Stimulated activated CD4-positive, alpha-beta T cell treated with anti-CD3 and anti-CD28 coated beads, Interleukin-1b, Interleukin-23, amount 100 ng/mL, for 1 hour (primary cell): Measurements from ENCODE around the gene GAPT.

Experiments used
- DNase-seq, 2 donors: peaks; one replicate each; pipeline ENCODE4 v3.0.0-alpha.2; 2020; ENCODE audit warnings: low read depth in 2 of 2

The GAPT gene

DNA sequence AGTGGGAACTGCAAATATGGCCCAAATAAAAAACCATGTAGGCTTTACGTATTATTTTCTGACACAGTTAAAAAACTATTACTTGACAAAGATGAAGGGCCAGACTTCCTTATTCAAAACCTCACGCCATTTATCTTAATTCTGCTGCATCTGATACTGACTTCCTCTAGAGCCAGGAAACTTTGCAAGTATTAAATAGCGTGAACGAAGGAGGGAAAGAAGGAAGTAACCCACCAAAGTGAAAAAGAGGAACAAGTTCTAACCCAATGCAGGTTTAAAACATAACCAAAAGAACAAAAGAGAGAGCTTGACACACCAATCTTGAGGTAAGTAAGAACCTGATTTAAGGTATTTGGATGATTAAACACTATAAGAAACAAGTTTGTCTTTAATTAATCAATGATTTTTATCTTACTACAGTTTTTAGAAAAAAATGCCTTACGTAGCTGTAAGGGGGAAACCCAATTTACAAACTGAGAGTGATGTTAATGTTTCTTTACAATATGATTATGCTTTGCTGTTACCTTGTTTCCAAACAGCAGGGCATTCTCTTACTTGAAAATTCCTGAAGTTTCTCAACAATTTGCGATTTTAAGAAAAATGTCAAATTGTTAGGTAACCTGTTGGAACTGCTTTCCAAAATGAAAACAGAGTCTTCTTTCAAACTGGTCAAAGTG is at the start of gene GAPT:
Gene GAPT, plus strand, starts transcription at position 220 of the 677 bp plus-strand sequence. CDS start 3,102 bp downstream, outside the sequence.
- DNase-seq, result no peak

DNA sequence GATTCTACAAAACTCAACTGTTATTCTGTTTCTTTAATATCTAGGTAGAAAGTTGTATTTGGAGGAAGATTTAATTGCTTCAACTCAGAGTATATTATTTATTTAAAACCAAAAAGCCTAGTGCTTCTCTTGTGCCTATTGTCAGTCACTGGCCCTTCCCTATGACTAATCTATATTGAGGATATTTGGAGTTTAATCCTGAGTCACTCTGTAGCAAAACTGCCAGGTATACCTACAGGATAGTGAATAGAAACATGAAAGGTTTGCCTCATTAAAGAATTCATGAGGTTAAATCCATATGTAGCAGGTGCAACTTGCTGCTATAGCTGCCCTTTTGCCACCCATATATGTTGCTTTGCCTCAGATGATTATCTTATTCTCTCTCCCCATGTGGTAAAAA is 46.4 kb upstream of the GAPT start:
- DNase-seq, result no peak

DNA sequence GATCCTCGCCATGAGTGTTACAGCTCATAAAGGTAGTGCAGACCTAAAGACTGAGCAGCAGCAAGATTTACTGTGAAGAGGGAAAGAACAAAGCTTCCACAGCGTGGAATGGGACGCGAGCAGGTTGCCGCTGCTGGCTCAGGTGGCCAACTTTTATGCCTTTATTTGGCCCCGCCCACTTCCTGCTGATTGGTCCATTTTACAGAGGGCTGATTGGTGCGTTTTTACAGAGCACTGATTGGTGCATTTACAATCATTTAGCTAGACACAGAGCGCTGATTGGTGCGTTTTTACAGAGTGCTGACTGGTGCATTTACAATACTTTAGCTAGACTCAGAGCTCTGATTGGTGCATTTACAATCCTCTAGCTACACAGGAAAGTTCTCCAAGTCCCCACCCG is 45.2 kb upstream of the GAPT start:
- DNase-seq, result no peak

DNA sequence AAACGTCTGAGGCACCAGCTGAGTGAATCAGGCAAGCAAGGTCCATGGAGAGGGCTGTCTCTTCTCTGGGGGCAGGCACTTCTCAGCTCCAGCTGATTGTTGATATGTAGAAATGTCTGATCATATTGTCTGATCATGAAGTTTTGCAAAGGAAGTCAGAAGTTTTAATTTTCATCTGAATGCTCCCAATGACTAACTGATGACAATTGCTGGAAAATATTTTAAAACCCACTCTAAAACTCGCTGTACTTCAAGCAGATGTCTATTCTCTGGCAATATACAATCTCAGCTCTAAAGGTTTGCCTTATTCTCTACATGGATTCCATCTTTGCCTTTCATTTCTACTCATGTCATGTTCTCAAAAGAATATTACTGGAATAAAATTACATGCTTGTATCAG is 44.0 kb upstream of the GAPT start:
- DNase-seq, result no peak

DNA sequence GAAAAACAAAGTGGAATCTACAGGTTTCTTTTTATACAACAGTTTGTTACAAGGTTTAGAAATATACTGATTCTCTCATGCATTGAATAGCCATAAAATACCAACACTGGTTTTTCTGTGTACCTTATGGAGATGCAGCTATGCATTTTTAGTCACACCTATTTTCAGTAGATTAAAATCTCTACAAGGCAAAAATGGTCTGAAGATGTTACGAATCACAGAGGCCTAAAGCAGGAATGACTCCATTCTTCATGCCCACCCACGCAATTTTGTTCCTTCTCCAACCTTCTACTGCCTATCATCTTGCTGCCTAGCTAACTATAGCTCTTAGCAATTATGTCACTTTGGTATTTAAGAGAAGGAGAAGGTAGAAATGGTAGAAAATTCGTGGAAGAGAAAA is 41.2 kb upstream of the GAPT start:
- no peak for DNase-seq

DNA sequence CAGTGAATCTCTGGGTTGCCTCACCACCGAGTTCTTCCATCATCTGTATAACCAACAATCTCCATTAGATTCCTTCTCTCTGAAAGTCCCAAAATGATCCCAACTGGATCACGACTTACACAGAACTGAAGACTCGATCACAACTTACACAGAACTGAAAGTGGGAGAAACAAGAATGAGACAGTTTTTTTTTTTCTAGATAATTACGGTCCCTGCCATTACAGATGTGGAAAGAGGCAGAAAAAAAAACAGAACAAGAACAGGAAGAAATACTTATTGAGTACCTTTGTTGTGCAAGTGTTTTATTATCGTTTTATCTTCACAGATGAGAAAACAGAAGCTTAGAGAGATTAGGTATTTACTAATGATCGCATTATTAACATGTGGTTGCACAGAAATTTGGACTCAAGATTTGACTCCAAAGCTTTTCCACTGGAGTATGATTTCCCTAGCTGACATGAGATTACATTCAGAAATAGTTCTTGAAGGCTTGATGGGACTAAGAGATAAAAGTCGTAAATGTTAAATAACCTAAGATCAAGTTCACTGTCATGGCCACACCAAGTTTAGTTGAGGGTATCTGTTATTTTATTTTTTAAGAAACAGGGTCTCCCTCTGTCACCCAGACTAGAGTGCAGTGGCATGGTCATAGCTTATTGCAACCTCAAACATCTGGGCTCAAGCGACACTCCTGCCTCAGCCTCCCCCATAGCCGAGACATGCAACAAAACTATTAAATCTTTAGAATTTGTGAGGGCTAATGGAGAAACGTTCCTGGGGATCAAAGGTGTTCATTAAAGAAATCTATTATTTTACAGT is 40.2 kb upstream of the GAPT start:
- no peak for DNase-seq

DNA sequence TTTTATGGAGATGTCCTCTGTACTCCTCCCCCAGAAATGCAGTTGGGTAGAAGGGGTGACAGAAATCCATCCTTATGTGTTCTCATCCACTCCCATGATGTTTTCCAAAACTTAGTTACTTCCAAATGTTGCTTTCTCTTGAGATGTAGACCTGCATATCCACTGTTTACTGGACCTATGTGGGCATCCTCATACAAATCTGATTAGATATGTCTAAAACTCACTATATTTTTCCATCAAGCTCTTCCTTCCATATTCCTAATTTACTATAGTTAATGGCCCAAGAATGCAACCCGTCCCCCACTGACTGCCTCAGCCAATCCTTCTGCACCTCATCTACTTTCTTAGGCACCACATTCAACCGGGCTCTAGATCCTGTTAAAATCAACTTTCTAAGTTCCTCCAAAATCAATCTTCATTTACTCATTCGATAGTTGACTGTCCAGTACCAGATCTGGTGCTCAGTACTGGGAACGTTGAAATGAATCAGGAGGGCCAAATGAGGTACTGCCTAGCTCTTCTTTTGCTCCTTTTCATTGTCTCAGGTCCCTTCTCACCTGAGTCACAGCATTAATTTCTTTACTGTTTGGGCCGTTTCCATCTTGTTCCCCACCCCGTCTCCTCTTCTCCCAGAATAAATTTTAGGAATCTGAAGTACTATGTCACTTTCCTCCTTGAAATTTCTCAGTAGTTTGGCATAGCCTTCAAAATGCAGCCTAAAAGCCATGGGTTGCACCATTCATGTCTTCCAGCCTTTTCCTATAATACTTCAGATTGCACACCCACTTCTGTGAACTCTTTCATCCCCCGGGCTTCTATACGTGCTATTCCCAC is 39.3 kb upstream of the GAPT start:
- DNase-seq, result no peak

DNA sequence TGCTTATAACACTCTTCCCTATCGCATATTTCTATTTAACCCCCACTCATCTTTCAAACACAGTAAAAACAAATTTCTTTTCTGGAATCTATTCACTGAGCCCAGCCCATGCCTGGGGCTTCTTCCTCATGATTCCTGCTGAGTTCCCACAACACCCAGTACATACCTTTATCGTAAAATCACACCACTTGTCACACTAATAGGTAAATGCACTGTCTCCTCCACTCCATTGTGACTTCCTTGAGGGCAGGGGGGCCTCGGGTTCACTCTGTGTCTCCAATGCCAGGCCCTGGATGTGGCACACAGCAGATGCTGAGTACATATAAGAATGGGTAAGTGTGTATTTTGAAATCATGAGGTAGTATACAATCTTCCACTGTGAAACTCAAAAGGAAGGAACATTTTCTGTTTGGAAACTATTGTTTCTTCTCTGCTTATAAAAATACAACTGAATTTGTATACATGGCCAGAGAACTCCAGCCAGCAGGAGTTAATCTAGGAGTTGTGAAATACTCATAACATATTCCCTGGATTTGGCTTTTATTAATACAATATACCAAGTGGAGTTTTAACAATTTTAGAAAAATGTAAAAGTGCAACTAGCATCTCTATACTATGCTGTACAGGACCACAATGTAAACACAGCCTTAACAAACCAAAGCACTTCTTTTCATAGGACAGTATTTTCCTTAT is 38.5 kb upstream of the GAPT start:
- no peak for DNase-seq

DNA sequence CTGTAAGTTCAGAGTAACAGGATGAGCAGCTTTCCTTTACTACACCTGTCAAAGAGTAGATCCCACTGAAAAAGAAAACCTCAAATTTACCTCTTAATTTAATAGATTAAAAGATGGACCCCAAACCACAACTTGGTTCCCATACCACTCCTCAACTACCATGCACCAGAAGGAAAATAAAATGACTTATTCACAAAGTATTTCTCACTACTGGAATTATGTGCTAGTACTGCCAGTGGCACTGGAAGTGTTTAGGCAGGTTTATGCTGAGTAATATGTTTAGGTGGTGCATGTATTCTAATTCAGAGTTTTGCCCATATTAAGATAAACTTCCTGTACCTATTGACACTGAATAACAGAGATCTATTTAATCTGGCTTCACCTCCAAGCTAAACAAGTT is 37.9 kb upstream of the GAPT start:
- DNase-seq, result no peak

DNA sequence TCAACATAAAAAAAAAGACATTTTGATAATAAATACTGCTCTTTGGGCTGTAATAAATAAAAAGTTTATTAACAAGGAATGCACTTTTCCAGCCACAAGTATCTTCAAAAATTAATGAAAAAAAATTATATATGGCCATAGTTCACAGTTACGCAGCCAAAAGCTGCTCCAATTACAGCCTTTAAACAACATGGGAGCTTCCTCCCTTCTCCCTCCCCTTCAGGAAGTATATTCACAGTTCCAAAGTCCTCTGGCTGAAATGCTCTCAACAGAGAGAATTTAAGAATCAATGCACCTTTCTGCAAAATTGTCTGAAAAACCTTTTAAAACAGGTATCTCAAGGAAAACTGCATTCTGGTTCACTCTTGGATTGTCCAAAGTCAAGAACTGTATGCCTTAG is 37.2 kb upstream of the GAPT start:
- no peak for DNase-seq

DNA sequence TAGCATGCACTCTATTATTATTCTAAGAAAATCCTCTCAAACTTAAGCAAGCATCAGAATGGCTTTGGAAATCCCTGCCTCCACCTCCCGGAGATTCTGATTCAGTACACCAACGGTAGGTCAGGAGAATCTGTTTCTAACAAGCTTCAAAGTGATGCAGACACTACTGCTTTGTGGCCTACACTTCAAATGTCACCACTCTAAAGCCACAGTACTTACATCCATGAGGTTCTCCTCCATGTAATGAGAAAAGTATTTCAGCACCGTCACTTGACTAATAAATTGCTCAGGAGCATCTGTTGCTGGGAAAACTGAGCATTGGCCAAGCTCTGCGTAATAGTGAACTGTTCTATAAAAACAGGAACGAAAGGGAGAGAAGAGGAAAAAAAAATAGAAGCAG is 36.2 kb upstream of the GAPT start:
- DNase-seq, result no peak

DNA sequence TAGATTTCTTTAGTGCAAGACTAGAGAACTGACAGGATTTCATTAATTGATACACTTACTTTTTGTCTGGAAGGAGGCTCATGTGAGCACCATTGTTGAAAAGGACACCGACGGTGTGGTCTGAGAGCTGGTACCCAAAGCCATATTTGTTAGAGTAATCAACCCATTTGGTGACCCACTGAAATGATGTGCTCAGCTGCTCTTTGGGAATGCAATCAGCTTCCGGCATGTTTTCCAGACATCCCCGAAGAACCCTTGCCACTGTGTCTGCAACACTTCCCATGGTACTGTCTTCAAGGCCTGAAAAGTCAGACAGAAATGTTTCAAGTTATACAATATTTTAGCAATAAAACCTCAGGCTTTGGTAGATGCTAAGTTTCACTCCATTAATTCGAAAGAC is 35.8 kb upstream of the GAPT start:
- DNase-seq, result no peak

DNA sequence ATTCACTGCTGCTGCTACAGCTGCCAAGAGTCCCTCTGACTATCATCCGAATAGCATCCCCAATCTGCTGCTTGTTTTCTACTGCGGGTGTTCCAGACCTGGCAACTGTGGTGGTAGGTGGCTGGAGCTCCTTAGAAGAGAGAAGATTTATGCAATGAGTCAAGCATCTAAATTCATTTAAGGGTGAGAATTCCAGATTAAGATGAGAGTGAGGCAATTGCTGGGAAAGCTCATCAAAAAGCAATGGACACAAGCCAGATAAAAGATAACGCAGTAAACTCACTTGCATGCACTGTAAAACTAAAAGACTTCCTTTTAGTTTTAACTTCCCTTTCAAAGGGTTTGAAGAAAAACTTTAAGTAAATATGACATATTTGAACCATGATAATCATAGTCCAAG is 35.2 kb upstream of the GAPT start:
- DNase-seq, result no peak

DNA sequence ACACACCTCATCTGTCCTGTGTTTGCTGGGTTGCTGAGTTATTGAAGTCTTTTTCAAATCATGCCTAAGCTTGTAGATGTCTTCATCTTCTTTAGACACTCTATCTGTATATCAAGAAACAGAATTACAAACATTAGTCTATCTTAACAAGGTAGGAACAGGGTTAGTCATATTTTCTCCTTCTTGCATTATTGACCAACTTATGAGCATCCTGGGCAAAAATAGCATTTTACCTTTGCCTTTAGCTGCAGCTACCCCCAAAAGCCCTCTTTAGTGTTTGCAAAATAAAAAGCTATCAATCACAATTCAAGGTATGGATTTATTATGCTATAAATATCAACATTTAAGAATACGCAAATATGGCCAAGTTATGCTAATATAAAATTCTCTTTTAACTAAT is 34.7 kb upstream of the GAPT start:
- DNase-seq, result no peak

DNA sequence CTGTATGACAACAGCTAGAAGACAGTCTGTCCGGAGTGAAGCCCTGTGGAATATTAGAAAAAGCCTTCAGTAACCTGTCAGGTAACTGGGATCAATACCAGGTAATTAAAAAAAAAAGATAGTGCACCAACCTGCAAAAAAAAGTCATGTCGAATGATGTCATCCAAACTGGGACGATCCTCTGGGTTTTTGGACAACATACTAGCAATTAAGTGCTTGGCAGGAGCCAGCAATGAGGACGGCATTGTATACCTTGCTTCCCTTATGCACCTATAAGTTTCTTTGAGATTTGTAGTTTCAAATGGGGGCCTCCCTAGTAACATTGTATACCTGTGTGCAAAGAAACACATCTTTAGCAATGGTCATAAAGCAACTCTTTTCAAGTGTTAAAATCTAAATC is 34.2 kb upstream of the GAPT start:
- no peak for DNase-seq

DNA sequence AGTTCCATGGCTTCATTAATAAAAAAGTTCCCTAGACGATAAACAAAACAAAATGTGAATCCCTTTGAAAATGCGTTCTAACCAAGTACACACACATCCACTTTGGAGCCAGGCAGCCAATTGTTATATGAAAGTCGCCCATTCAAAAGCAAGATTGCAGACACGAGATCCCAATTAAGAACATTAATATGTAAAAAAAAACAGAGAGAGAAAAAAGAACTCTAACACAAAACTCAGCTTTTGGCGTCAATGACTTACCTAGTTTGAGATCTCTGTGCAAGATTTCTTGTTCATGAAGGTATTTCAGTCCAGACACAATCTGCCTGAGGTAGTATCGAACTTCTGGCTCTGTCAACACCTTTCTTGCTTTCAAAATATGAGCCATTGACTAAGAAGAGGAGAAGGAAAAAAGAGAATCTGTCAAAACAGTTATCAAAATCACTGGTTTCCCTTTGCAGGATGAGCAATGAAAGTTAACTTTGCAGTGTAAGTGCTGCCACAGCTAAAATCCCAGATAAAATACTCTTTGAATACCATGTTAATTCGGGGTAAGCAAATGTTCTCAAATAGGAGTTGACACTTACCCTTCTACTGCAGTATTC is 33.0 kb upstream of the GAPT start:
- no peak for DNase-seq

DNA sequence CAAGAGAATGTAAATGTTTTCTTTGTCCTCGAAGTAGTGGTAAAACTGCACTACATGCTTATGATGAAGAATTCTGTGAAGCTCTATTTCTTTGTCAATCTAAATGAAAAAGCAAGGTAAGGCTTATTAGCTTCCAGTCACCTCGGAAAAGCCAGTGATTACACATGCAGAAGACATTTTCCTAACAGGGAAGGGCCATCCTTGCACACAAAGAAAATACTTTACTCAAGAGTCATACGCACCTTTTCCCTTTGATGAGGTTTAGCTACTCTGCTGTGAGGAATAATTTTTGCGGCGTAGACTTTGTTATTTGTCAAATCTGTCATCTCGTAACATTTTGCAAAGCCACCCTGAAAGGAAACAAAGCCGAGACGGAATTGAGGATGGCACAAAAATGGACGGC is 32.5 kb upstream of the GAPT start:
- DNase-seq, result no peak

DNA sequence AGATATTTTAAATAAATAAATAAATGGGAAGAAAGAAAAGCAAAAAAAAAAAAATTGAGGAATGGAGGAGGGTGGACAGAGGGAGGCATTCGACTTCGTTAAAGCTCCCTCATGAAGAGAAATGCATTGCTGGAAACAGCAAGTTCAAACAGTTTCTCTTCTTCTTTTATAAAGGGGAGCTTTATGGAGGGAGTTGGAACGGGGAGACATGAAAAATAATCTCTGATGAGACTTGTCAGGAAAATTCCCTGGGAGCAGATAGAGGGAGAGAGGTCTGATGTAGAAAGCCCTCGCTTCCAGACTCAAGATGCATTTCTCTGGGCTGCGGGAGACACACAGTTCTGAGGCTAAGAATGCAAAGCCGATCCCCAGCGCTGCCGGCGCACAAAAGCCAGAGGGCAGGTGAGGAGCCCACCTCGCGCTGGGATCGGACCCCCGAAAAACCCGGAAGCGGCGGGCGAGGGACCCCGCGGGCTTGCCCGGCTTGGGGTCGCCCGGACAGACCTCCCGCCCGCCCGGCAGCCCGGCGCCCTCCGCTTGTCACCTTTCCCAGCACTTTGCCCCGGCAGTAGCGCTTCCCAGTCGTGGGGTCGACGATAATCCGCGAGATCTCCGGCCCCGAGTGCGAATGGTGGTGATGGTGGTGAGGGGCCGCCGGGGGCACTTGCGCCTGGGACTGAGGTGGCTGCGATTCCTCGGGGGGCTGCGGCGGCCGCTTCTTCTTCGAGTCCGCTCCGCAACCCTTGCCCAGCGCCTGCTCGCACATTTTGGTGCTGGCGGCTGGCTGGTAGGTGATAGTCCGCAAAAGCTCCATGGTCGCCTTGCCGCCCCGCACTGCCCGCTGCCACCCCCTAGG is 31.9 kb upstream of the GAPT start:
- no peak for DNase-seq

DNA sequence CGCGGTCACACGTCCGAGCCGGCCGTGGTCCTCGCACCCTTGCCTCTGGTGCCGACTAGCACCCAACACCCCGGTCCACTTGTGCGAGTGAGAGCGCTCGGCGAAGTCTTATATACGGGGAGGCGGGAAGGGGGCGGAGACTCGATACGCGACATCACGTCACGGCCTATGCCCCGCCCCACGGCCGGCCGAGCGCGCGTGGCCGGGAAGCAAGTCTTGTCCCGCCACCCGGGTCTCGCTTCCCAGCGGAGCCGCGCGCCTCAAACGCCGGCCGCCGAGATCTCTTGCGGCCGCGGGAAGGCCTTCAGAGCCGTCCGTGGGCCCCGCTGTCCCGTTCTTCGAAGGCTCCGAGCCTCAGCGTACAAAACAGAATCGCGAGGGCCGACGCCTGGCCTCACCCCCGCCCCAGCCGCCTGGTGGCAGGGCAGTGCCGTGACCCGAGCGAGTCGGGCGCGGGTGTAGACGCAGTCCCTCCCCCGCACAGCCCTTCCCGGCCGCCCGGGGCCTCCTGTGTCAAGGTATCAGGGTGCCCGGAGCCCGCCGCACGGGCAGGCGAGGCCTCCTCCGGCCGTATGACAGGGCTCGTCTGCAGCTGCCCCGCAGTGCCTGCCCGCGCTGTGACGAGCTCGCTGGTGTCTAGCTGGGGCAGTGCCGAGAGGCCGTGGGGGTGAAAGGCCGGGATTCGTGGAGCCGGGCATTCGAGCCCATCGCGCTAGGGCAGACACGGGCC is 31.1 kb upstream of the GAPT start, which contains the start of gene PLK2:
Gene PLK2, minus strand, starts transcription at position 85 of the 730 bp plus-strand sequence. CDS start 127 bp downstream, outside the sequence.
- peak; percentile 90 to 91 for DNase-seq
